ENCODE measurements around the gene LEPROT.

DNA sequence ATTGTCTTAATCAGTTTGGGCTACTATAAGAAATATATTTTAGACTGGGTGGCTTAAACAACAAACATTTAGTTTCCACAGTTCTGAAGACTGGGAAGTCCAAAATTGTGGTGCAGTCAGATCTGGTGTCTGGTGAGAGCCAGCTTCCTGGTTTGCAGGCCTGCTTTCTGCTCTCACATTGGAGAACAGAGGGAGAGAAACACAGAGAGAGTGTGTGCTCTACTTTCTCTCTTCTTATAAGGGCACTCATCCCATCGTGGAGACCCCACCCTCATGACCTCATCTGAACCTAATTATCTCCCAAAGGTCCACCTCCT, 4.1 kb downstream of the LEPROT start:
- TF ChIP-seq CTCF (IDR thresholded peaks at IDR 0.05 in 2 of 3, conservative IDR thresholded peaks at IDR 0.05 in 1 of 3; ENCODE audit: borderline replicate concordance in 1 of 3, insufficient read depth in 1 of 3, low read depth in 2 of 3, low read length in 2 of 3): no peak
- TF ChIP-seq POLR2AphosphoS5 (IDR thresholded peaks at IDR 0.05; ENCODE audit: low read depth, low read length): no peak
- no peak for TF ChIP-seq RAD21 (IDR thresholded peaks at IDR 0.05; ENCODE audit: low read depth)
- TF ChIP-seq JUND (IDR thresholded peaks at IDR 0.05): no peak
- TF ChIP-seq ZFX (IDR thresholded peaks at IDR 0.05): no peak
- TF ChIP-seq POLR2A (IDR thresholded peaks at IDR 0.05; ENCODE audit: borderline replicate concordance, extremely low read depth, insufficient read depth, insufficient read length): no peak
- no peak for TF ChIP-seq ZNF274 (IDR thresholded peaks at IDR 0.05; ENCODE audit: low read depth, low read length)
- TF ChIP-seq EZH2 (IDR thresholded peaks at IDR 0.05): no peak
- no peak for TF ChIP-seq CEBPB (IDR thresholded peaks at IDR 0.05; ENCODE audit: low read depth)
- TF ChIP-seq SRF (IDR thresholded peaks at IDR 0.05; ENCODE audit: low read depth): no peak
- TF ChIP-seq, protein P1, sequence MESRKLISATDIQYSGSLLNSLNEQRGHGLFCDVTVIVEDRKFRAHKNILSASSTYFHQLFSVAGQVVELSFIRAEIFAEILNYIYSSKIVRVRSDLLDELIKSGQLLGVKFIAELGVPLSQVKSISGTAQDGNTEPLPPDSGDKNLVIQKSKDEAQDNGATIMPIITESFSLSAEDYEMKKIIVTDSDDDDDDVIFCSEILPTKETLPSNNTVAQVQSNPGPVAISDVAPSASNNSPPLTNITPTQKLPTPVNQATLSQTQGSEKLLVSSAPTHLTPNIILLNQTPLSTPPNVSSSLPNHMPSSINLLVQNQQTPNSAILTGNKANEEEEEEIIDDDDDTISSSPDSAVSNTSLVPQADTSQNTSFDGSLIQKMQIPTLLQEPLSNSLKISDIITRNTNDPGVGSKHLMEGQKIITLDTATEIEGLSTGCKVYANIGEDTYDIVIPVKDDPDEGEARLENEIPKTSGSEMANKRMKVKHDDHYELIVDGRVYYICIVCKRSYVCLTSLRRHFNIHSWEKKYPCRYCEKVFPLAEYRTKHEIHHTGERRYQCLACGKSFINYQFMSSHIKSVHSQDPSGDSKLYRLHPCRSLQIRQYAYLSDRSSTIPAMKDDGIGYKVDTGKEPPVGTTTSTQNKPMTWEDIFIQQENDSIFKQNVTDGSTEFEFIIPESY (IDR thresholded peaks at IDR 0.05; ENCODE audit: extremely low read depth, insufficient replicate concordance, low read length): no peak
- TF ChIP-seq EZH2phosphoT487 (IDR thresholded peaks at IDR 0.05; ENCODE audit: borderline replicate concordance): no peak
- TF ChIP-seq EGR1 (IDR thresholded peaks at IDR 0.05; ENCODE audit: low read depth): no peak
